Endothelial cell of umbilical vein (primary cell): ENCODE results near the gene ZNF414. TPM values are rescaled to one million over a fixed set of nuclear protein-coding genes. Genes with fewer than 3 reads are reported as not detected.

Source experiments
- BruUV-seq: library from RNA; stranded (reverse); fragments of 400-500 nt; replicated peaks from 2 replicates; lab custom pipeline; 2021; lab: Mats Ljungman, UMichigan
- CTCF ChIA-PET: fragments of 300-600, 350-600 bp; sonication (Branson Sonifier 250); formaldehyde crosslinking; loops from one replicate; lab custom pipeline; 2021; ENCODE audit warnings: antibody characterized with exemption, inconsistent platforms; lab: Charles Lee
- POLR2A ChIA-PET: fragments of 300-600, 350-600 bp; sonication (Branson Sonifier 250); formaldehyde crosslinking; loops from one replicate; lab custom pipeline; 2021; ENCODE audit warnings: antibody characterized with exemption, inconsistent platforms; lab: Charles Lee
- DNase-seq: peaks from one replicate; pipeline ENCODE4 v3.0.0-alpha.2; 2011; ENCODE audit warnings: low read depth, low spot score
- FAIRE-seq: peaks from 2 replicates; lab custom pipeline; 2011; peaks lifted over from hg19 to GRCh38; lab: Jason Lieb, UNC
- H2AFZ ChIP-seq: 2 replicates; pipeline ENCODE4 v1.6.0; 2012; ENCODE audit warnings: low read depth, low read length, control low read depth, inconsistent platforms
- H3K27ac ChIP-seq: 2 replicates; pipeline ENCODE4 v1.5.1; 2011; ENCODE audit warnings: low read depth, mild to moderate bottlenecking, control low read depth, low read length, moderate library complexity; ENCODE audit not compliant: insufficient read depth
- H3K27me3 ChIP-seq, 2 experiments: 2 replicates each; pipeline versions ENCODE4 v1.6.0 to v1.6.1; 2011; ENCODE audit warnings: low read length in 2 of 2, mixed read lengths in 1 of 2; ENCODE audit not compliant: control insufficient read depth in 2 of 2, insufficient read depth in 2 of 2
- H3K36me3 ChIP-seq, 2 experiments: 2 replicates in 1 of 2; 3 replicates in 1 of 2; pipeline ENCODE4 v1.5.1; 2011; ENCODE audit warnings: low read length in 2 of 2, mild to moderate bottlenecking in 1 of 2, moderate library complexity in 1 of 2; ENCODE audit not compliant: control insufficient read depth in 2 of 2, insufficient read depth in 2 of 2; ENCODE audit errors: extremely low read depth in 1 of 2
- H3K4me1 ChIP-seq: 3 replicates; pipeline ENCODE4 v1.5.1; 2011; ENCODE audit warnings: mild to moderate bottlenecking, low read length; ENCODE audit not compliant: control insufficient read depth, insufficient read depth; ENCODE audit errors: extremely low read depth
- H3K4me2 ChIP-seq: 2 replicates; pipeline ENCODE4 v1.6.1; 2011; ENCODE audit warnings: low read length, control low read depth, mixed read lengths; ENCODE audit not compliant: insufficient read depth
- H3K4me3 ChIP-seq, 3 experiments: fragments of 200-600 bp in 1 of 3; sonication (generic), shearing (Covaris generic) in 1 of 3; replicated peaks in 1 of 3; 2 replicates each; pipeline ENCODE4 v1.5.1; 2011 to 2016; ENCODE audit warnings: control low read depth in 3 of 3, low read length in 3 of 3, mild to moderate bottlenecking in 2 of 3, inconsistent platforms in 1 of 3, low read depth in 1 of 3, moderate library complexity in 1 of 3; ENCODE audit not compliant: insufficient read depth in 1 of 3
- H3K79me2 ChIP-seq: 2 replicates; pipeline ENCODE4 v1.6.0; 2012; ENCODE audit warnings: low read length, inconsistent platforms; ENCODE audit not compliant: control insufficient read depth, insufficient read depth
- H3K9ac ChIP-seq: replicated peaks from 2 replicates; pipeline ENCODE3; 2011; ENCODE audit warnings: low read length, control low read depth; ENCODE audit not compliant: insufficient read depth; ENCODE audit errors: extremely low read depth
- H3K9me1 ChIP-seq: replicated peaks from 3 replicates; pipeline ENCODE4 v1.6.0; 2011; ENCODE audit warnings: mild to moderate bottlenecking, low read length; ENCODE audit not compliant: control insufficient read depth, insufficient read depth; ENCODE audit errors: extremely low read depth
- H3K9me3 ChIP-seq: replicated peaks from 2 replicates; pipeline ENCODE4 v1.5.1; 2012; ENCODE audit warnings: low read length, inconsistent platforms; ENCODE audit not compliant: control insufficient read depth, insufficient read depth
- H4K20me1 ChIP-seq: replicated peaks from 2 replicates; pipeline ENCODE3; 2011; ENCODE audit warnings: mild to moderate bottlenecking, low read length; ENCODE audit not compliant: control insufficient read depth, insufficient read depth; ENCODE audit errors: extremely low read depth
- CTCF ChIP-seq, 2 donors: IDR thresholded peaks; 1 replicate in 1 of 2; 2 replicates in 1 of 2; pipeline ENCODE4 v1.5.1; 2011; ENCODE audit warnings: low read length in 2 of 2, mild to moderate bottlenecking in 2 of 2, moderate library complexity in 2 of 2, control low read depth in 1 of 2, inconsistent platforms in 1 of 2, low read depth in 1 of 2; ENCODE audit not compliant: insufficient read depth in 1 of 2; ENCODE audit errors: extremely low read depth in 1 of 2
- EZH2 ChIP-seq: IDR thresholded peaks from 2 replicates; pipeline ENCODE4 v1.6.1; 2012; ENCODE audit warnings: borderline replicate concordance, low read depth, mild to moderate bottlenecking, moderate library complexity, low read length, inconsistent platforms; ENCODE audit not compliant: severe bottlenecking
- FOS ChIP-seq: IDR thresholded peaks from 2 replicates; pipeline ENCODE4 v1.6.1; 2011; ENCODE audit warnings: mild to moderate bottlenecking, low read length, moderate library complexity, borderline replicate concordance; ENCODE audit not compliant: insufficient read depth
- GATA2 ChIP-seq: IDR thresholded peaks from 2 replicates; pipeline ENCODE4 v1.7.0; 2011; ENCODE audit warnings: low read depth, mild to moderate bottlenecking, moderate library complexity, mixed read lengths, low read length; ENCODE audit not compliant: insufficient read length, insufficient read depth
- JUN ChIP-seq: IDR thresholded peaks from 2 replicates; pipeline ENCODE4 v1.6.1; 2011; ENCODE audit warnings: borderline replicate concordance, low read depth; ENCODE audit not compliant: insufficient read length, insufficient read depth
- MAX ChIP-seq: IDR thresholded peaks from 2 replicates; pipeline ENCODE4 v1.6.1; 2011; ENCODE audit not compliant: insufficient read depth, insufficient read length
- MYC ChIP-seq: IDR thresholded peaks from one replicate; pipeline ENCODE4 v1.6.1; 2011; ENCODE audit warnings: mild to moderate bottlenecking, low read depth, low read length
- POLR2A ChIP-seq: IDR thresholded peaks from 2 replicates; pipeline ENCODE4 v1.6.1; 2012; ENCODE audit warnings: low read depth, mild to moderate bottlenecking, control low read depth, low read length
- POLR2AphosphoS5 ChIP-seq: IDR thresholded peaks from 2 replicates; pipeline ENCODE4 v1.6.1; 2012; ENCODE audit warnings: low read depth, mild to moderate bottlenecking, control low read depth, low read length, moderate library complexity; ENCODE audit not compliant: insufficient read depth
- dilution Hi-C: fragments of 300-500 bp; cut with MboI; formaldehyde crosslinking; loops from one replicate; pipeline ENCODE4 v1.15.0; 2019; ENCODE audit warnings: low sequenced_read_pairs; ENCODE audit not compliant: extremely low pct_ligation_motif_present
- intact Hi-C: fragments of 100-400 bp; cut with micrococcal nuclease; formaldehyde crosslinking; loops from one replicate; pipeline ENCODE4 v1.10.0; 2022
- polyA plus RNA-seq, 4 experiments: library from polyadenylated mRNA; depleted of rRNA in 3 of 4; stranded (reverse) in 3 of 4; unstranded in 1 of 4; fragments of >200 nt; gene quantifications; 2 replicates each; pipeline versions ENCODE4 v1.2.1 to v1.2.3, GENCODE V29; 2011 to 2012; ENCODE audit warnings: missing spikeins in 1 of 4
- total RNA-seq: library from RNA; stranded (reverse); gene quantifications from 2 replicates; pipeline ENCODE4 v1.2.3, GENCODE V29; 2021

ZNF414 gene
- total and polyA plus RNA-seq, 2 donors (not counting 3 experiments of a cell fraction or from before 2014, with no cell fraction given) = 11.6 to 20.6 TPM

- Histone ChIP-seq H3K79me2 (peaks cover 61% of the 10 kb centered on the region), H4K20me1 (peaks cover 5% of the 10 kb centered on the region), H3K27ac (no peak overlapping the region), H3K9ac (no peak overlapping the region), H3K4me3 (no peak overlapping the region), H3K27me3 (no peaks in the 10 kb centered on the region), H3K9me1 (no peaks in the 10 kb centered on the region), H3K4me1 (no peaks in the 10 kb centered on the region), H3K4me2 (no peak overlapping the region), H2AFZ (no peak overlapping the region), H3K9me3 (no peaks in the 10 kb centered on the region), H3K36me3 (peaks cover 56 to 65% of the 10 kb centered on the region in 2 experiments)
- FAIRE-seq (no peak), DNase-seq (no peak)
- ChIA-PET POLR2A (no interaction called here), CTCF (interaction anchor here (0.6 to 1.8 kb wide), 5 partner anchors 10 to 66 kb away, joined by 3 to 5 read pairs (median 3); partner anchors contain the start of gene MARCHF2)
- dilution Hi-C loops = no loop called here
- no TSS peak for BruUV-seq
- intact Hi-C loops = no loop called here
- TF ChIP-seq POLR2A (no peak), GATA2 (no peak), EZH2 (no peak), JUN (no peak), MYC (no peak), MAX (no peak), FOS (no peak), CTCF (IDR thresholded peaks at IDR 0.05; ENCODE audit: extremely low read depth in 1 of 2, insufficient read depth in 1 of 2, low read depth in 1 of 2, low read length in 2 of 2) (no peak), POLR2AphosphoS5 (no peak)
Measured at GRCh38 chr19:8469613-8470368, 44.2 kb downstream of the ZNF414 start.
